Lung microvascular endothelial cell (primary cell): Measurements from ENCODE around the gene UNK. TPM values are rescaled to one million over a fixed set of nuclear protein-coding genes. Genes with fewer than 3 reads are reported as not detected.
"Not testable (repeated sequence)": the region's sequence is repeated elsewhere in the genome, so short reads cannot be mapped to it uniquely, and the experiment has no call there.

Experiments used
- DNase-seq, 2 donors: peaks; one replicate each; pipeline versions ENCODE4 v3.0.0 to v3.0.0-alpha.2; 2010; ENCODE audit warnings: low read depth in 2 of 2
- total RNA-seq: library from RNA; depleted of rRNA; stranded (reverse); fragments of >200 nt; gene quantifications from 2 replicates; pipeline ENCODE4 v1.2.1, GENCODE V29; 2014

UNK gene
- total RNA-seq, 1 donor from 2014 or later: 9.1 TPM

DNA sequence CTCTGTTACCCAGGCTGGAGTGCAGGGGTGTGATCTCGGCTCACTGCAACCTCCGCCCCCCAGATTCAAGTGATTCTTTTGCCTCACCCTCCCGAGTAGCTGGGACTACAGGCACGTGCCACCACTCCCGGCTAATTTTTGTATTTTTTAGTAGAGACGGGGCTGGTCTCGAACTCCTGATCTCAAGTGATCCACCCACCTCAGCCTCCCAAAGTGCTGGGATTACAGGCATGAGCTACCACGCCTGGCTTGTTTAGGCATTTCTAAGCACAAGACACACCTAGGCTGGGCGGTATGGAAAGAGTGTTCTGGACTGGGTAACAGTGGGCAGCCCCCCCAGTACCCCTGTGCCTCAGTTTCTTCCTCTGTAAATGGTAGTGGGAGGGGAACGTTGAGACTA is 85.6 kb downstream of the UNK start:
- DNase-seq: not testable (repeated sequence)

DNA sequence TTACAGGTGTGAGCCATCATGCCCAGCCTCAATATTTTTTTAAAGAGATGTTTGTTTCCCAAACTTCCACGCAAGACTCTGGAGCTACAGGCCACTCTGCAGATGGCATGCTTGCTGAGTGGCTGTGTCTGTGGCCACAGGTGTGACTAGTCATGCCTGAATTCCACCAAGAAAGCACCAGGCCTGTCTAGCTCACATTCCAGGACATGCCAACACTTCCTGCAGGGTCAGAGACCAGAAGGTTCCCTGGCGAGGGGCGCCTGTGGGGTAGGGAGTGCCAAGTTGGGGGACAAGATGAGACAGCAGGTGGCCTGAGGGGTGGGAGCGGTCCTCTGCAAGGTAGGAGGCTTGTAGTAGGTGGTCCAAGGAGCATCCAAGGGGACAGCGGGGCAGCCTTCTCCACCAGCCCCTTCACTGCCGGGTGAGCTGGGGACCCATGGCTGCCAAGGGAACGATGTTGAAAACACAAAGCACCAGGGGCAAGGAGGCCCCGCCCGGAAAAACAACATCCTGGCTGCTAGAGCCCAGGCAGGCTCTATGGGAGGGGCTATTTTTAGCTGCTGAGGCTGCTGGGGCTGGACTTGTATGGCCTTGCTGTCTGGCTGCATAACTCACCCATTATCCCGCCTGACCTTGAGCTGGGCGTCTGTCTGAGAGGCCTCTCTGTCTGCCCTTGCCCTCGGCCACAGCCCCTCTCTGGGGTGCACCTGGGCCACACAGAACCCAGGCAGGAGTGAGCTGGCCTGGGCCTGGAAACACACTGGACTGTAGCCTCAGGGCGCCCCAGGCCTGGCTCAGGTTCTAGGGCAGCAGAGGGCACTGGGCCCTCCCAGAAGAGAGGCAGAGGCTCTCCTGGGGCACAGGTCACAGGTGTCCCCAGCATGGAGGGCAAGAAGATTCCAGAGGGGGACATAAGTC is 88.1 kb downstream of the UNK start:
- DNase-seq: peak; percentile 94 to 95

DNA sequence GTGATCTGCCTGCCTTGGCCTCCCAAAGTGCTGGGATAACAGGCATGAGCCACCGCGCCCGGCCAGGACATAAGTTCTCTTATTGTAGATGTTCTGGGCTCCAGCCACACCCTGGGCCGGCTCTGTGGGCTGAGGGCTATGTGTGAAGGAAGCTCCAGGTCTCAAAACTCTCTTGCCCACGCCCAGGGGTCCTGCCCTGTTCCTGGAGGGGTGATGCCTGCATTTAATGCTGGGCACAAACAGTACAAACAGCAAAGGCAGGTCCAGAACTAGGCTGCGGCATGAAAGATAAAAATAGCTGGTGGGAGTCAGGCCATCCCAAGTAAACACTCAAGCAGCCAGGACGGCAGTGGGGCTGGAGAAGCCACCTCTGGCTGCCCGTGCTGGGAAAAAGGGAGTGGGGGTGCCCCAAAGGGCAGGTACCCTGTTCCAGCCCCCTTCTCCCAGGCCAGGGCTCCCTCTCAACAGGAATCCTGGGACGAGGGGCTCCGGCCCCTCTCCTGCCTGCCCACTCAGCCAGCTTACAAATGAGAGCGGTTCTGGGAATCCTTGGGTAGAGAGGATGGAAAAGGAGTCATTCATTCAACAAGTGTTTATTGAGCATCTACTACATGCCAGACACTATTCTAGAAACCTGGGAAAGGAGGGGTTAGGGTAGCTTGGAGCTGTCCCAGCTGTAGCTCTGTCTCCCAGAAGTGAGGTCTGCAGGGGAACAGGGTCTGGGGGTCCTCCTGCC is 89.1 kb downstream of the UNK start:
- DNase-seq: no peak

DNA sequence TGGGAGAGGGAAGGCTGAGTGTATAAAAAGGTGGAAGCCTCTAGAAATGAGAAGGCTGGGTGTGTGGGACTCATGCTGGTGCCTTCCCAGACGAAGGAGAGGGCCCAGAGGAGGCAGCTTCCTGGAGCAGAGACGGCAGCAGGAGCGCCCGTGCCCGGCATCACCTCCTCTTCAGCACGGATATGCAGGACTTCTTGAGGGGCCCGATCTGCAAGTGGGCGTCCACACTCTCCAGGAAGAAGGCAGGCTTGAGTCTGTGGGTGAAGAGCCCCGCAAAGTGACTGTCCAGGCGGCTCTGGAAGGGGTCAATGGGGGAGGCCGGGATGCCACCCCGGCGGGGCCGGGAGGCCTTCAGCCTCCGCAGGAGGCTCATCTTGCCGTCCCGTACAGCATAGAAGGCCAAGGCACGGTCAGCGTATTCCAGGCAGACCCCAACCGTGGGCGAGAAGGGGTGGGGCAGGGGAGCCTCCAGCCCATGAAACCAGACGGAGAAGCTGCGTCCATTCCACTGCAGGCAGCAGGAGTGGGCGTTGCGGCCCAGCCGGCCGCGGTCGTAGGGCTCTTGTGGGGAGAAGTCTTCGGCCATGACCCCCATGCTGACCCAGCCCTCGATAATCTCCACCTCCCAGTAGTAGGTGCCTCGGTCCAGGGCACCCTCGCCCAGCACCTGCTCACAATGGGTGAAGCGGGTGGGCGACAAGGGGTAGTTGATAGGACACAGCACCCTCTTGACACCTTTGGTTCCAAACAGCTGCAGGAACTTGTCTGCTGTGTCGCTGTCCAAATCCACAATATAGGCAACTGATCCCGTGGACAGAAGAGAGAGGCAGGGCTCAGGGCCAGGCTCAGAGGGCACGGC is 89.9 kb downstream of the UNK start:
- no peak for DNase-seq

Other genes starting within 250 kb of the UNK start
- 3.3 and 20.2 TPM in 2 replicates for gene MYO15B, start 197.0 kb upstream of the UNK start, total RNA-seq
- not detected in 2 replicates for gene SMIM5, start 151.4 kb upstream of the UNK start, total RNA-seq
- gene RECQL5, start 117.7 kb upstream of the UNK start, total RNA-seq: 9.6 and 15.7 TPM in 2 replicates
- gene SAP30BP, start 117.5 kb upstream of the UNK start, total RNA-seq: 36.8 and 43.7 TPM in 2 replicates
- 17.7 and 29.0 TPM in 2 replicates for gene ITGB4, start 63.3 kb upstream of the UNK start, total RNA-seq
- 101 TPM in 2 replicates for gene GALK1, start 19.6 kb upstream of the UNK start, total RNA-seq
- gene UNC13D, start 59.6 kb downstream of the UNK start, total RNA-seq: 3.8 and 5.2 TPM in 2 replicates
- 19.4 and 24.4 TPM in 2 replicates for gene WBP2, start 70.5 kb downstream of the UNK start, total RNA-seq
- gene TRIM47, start 93.8 kb downstream of the UNK start, total RNA-seq: 42.7 and 56.9 TPM in 2 replicates
- 16.3 and 17.7 TPM in 2 replicates for gene TRIM65, start 112.1 kb downstream of the UNK start, total RNA-seq
- 26.8 and 28.2 TPM in 2 replicates for gene MRPL38, start 120.1 kb downstream of the UNK start, total RNA-seq
- gene FBF1, start 156.2 kb downstream of the UNK start, total RNA-seq: 3.1 and 3.8 TPM in 2 replicates
- gene ACOX1, start 194.4 kb downstream of the UNK start, total RNA-seq: 35.7 and 50.2 TPM in 2 replicates
- gene TEN1, start 194.4 kb downstream of the UNK start, total RNA-seq: 16.1 and 20.0 TPM in 2 replicates
- 0.22 and 0.79 TPM in 2 replicates for gene CDK3, start 216.0 kb downstream of the UNK start, total RNA-seq
- not detected in 2 replicates for gene EVPL, start 242.5 kb downstream of the UNK start, total RNA-seq